CD4-positive, alpha-beta T cell (primary cell): ENCODE results near the gene ASTN2. TPM values are rescaled to one million over a fixed set of nuclear protein-coding genes. Genes with fewer than 3 reads are reported as not detected.

ENCODE experiments used
- ATAC-seq: fragments of 200-7000 bp; cut with Tn5 transposase; one replicate; pipeline ENCODE4 v1.10.0; 2022; ENCODE audit warnings: mild to moderate bottlenecking; ENCODE audit not compliant: poor library complexity
- CTCF ChIA-PET: fragments of 350-600 bp; sonication (Branson Sonifier 250); formaldehyde crosslinking; loops from one replicate; lab custom pipeline; 2021; ENCODE audit warnings: antibody characterized with exemption, inconsistent platforms; lab: Charles Lee
- POLR2A ChIA-PET: fragments of 350-600 bp; sonication (Branson Sonifier 250); formaldehyde crosslinking; loops from one replicate; lab custom pipeline; 2021; ENCODE audit warnings: antibody characterized with exemption, inconsistent platforms; lab: Charles Lee
- DNase-seq, 14 experiments: peaks; one replicate each; pipeline ENCODE4 v3.0.0-alpha.2; 2013 to 2020; ENCODE audit warnings: mixed read lengths in 2 of 14
- H3K27ac ChIP-seq, 2 donors: one replicate each; pipeline versions ENCODE4 v1.5.1 to v1.7.0; 2013; ENCODE audit warnings: low read length in 2 of 2, low read depth in 1 of 2, mild to moderate bottlenecking in 1 of 2
- H3K27me3 ChIP-seq, 2 experiments: 1 replicate in 1 of 2; 2 replicates in 1 of 2; pipeline versions ENCODE4 v1.6.1 to v1.7.0; 2013; ENCODE audit warnings: low read length in 2 of 2, control low read depth in 1 of 2, mild to moderate bottlenecking in 1 of 2, moderate library complexity in 1 of 2; ENCODE audit not compliant: insufficient read depth in 2 of 2, control insufficient read depth in 1 of 2
- H3K36me3 ChIP-seq: one replicate; pipeline ENCODE4 v1.6.1; 2013; ENCODE audit warnings: low read length, control low read depth; ENCODE audit not compliant: insufficient read depth
- H3K4me1 ChIP-seq: one replicate; pipeline ENCODE4 v1.6.1; 2013; ENCODE audit warnings: low read length, control low read depth; ENCODE audit not compliant: insufficient read depth
- H3K4me3 ChIP-seq: one replicate; pipeline ENCODE4 v1.5.1; 2013; ENCODE audit warnings: mild to moderate bottlenecking, low read length, moderate library complexity
- H3K9me3 ChIP-seq, 2 experiments: 1 replicate in 1 of 2; 2 replicates in 1 of 2; pipeline versions ENCODE4 v1.6.1 to v1.7.0; 2013; ENCODE audit warnings: low read length in 2 of 2, mild to moderate bottlenecking in 2 of 2, control low read depth in 1 of 2, moderate library complexity in 1 of 2; ENCODE audit not compliant: control insufficient read depth in 1 of 2, insufficient read depth in 1 of 2
- H3K27ac Mint-ChIP-seq: one replicate; pipeline ENCODE4 v1.8.0; 2020; ENCODE audit warnings: mixed read lengths
- H3K27me3 Mint-ChIP-seq: one replicate; pipeline ENCODE4 v1.8.0; 2021; ENCODE audit warnings: mixed read lengths
- H3K36me3 Mint-ChIP-seq: one replicate; pipeline ENCODE4 v1.8.0; 2021; ENCODE audit warnings: low read depth, mixed read lengths
- H3K4me1 Mint-ChIP-seq: one replicate; pipeline ENCODE4 v1.8.0; 2021; ENCODE audit warnings: low read depth, mixed read lengths
- H3K4me3 Mint-ChIP-seq: one replicate; pipeline ENCODE4 v1.8.0; 2020; ENCODE audit warnings: mild to moderate bottlenecking, mixed read lengths
- H3K9me3 Mint-ChIP-seq: one replicate; pipeline ENCODE4 v1.8.0; 2020; ENCODE audit warnings: mixed read lengths
- intact Hi-C, 2 experiments: fragments of 100-400 bp; cut with DNase I in 1 of 2; cut with micrococcal nuclease in 1 of 2; formaldehyde crosslinking; loops; one replicate each; pipeline versions ENCODE4 v1.15.1 to v1.9.0; 2023 to 2025; cut with DNase I, micrococcal nuclease
- total RNA-seq, 174 experiments: library from RNA in 2 of 174; stranded (reverse) in 2 of 174; gene quantifications; one replicate each; pipeline ENCODE4 v1.2.3 and lab custom pipeline; 2021 to 2026
- TF ChIP-seq, protein P1 (sequence below): fragments of 200-600 bp; IDR thresholded peaks from one replicate; pipeline ENCODE4 v1.8.0; 2022; ENCODE audit warnings: antibody characterized with exemption, mild to moderate bottlenecking

Gene ASTN2
- total RNA-seq, 2 experiments from 2014 or later: 2.3 to 2.4 TPM

DNA sequence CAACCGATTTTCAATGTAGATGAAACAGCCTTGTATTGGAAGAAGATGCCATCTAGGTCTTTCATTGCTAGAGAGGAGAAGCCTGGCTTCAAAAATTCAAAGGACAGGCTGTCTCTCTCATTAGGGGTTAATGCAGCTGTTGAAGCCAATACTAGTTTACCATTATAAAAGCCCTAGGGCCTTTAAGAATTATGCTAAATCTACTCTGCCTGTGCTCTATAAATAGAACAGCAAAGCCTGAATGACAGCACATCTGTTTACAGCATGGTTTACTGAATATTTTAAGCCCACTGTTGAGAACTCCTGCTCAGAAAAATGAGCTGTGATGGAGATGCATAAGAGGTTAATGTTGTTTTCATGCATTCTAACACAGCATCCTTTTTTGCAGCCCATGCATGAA lies 539.3 kb downstream of the ASTN2 start:
- POLR2A ChIA-PET: no interaction called here
- no peak overlapping the region for H3K4me3 Mint-ChIP-seq

DNA sequence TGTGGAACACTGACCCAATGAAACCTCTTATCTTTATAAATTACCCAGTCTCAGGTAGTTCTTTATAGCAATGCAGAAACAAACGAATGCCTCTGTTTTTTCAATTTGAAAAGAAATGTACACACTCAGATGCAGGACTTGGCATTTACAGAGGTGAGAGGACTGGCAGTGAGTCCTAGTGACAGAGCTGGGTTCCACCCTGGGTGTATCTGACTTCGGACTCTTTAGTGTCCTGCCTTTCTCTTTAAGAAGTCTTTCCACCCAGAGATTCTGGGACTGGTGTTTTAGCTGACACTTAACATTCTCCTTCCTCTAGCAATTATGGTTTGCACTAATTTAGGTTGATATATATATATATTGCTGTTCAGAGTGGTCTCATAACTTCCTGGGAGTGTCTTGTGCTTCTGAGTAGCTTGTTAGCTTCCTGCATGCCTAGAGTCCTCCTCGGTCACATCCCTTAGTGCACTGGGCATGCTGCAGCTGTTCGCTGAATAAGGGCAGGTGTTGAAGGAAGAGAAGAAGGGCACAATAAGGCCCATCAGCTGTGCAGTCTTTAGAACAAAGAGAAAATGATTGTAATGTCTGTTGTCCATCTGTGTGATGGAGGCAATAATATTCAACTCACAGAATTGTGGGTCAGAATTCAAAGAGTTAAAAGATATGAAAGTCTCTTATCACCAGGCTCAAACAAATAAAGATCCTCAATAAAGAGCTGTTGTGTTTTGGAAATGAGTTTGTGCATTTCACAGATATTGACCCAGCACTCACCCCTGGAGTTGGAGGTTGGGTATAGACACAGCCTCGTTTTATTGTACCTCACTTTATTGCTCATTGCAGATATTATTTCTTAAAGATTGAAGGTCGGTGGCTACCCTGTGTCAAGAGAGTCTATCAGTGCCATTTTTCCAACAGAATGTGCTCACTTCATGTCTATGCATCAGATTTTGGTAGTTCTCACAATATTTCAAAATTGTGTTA lies 540.6 kb downstream of the ASTN2 start:
- Histone ChIP-seq H3K4me1 (no peaks in the 10 kb centered on the region), H3K27ac (no peak overlapping the region), H3K27me3 (no peaks in the 10 kb centered on the region), H3K36me3 (no peaks in the 10 kb centered on the region), H3K4me3 (no peak overlapping the region), H3K9me3 (peaks cover 4 to 17% of the 10 kb centered on the region in 2 experiments)
- no peak for DNase-seq
- Mint-ChIP-seq H3K4me1 (no peaks in the 10 kb centered on the region), H3K27me3 (no peaks in the 10 kb centered on the region), H3K36me3 (no peaks in the 10 kb centered on the region), H3K4me3 (no peak overlapping the region), H3K9me3 (peaks cover 10% of the 10 kb centered on the region), H3K27ac (no peak overlapping the region)
- ChIA-PET CTCF (no interaction called here), POLR2A (no interaction called here)
- TF ChIP-seq, protein P1, sequence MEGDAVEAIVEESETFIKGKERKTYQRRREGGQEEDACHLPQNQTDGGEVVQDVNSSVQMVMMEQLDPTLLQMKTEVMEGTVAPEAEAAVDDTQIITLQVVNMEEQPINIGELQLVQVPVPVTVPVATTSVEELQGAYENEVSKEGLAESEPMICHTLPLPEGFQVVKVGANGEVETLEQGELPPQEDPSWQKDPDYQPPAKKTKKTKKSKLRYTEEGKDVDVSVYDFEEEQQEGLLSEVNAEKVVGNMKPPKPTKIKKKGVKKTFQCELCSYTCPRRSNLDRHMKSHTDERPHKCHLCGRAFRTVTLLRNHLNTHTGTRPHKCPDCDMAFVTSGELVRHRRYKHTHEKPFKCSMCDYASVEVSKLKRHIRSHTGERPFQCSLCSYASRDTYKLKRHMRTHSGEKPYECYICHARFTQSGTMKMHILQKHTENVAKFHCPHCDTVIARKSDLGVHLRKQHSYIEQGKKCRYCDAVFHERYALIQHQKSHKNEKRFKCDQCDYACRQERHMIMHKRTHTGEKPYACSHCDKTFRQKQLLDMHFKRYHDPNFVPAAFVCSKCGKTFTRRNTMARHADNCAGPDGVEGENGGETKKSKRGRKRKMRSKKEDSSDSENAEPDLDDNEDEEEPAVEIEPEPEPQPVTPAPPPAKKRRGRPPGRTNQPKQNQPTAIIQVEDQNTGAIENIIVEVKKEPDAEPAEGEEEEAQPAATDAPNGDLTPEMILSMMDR: no peak
- intact Hi-C loops: no loop called here
- ATAC-seq: no peak

More for the DNA sequence above, 539.3 kb downstream of the ASTN2 start:
- H3K9me3 Mint-ChIP-seq: peaks cover 10% of the 10 kb centered on the region
- Histone ChIP-seq H3K4me1 (no peaks in the 10 kb centered on the region), H3K4me3 (no peak overlapping the region), H3K27ac (no peak overlapping the region), H3K36me3 (no peaks in the 10 kb centered on the region), H3K27me3 (no peaks in the 10 kb centered on the region), H3K9me3 (peaks cover 4 to 17% of the 10 kb centered on the region in 2 experiments)
- no peak overlapping the region for H3K27ac Mint-ChIP-seq
- no peak for ATAC-seq
- CTCF ChIA-PET: no interaction called here
- H3K4me1 Mint-ChIP-seq: no peaks in the 10 kb centered on the region
- TF ChIP-seq, protein P1: no peak
- H3K36me3 Mint-ChIP-seq: no peaks in the 10 kb centered on the region
- intact Hi-C loops: no loop called here
- DNase-seq: no peak
- no peaks in the 10 kb centered on the region for H3K27me3 Mint-ChIP-seq

DNA sequence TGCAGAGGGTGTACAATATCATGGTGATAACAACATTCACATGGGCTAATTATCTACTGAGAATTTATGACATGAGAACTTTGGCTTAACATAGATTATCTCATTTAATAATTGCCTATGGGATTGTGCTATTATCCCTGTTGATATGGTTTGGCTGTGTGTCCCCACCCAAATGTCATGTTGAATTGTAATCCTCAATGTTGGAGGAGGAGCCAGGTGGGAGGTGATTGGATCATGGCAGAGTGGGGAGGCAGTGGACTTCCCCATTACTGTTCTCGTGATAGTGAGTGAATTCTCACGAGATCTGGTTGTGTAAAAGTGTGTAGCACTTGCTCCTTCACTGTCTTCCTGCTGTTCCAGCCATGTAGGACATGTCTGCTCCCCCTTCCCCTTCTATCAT lies 541.4 kb downstream of the ASTN2 start:
- Histone ChIP-seq H3K27me3 (no peaks in the 10 kb centered on the region), H3K27ac (no peak overlapping the region), H3K36me3 (no peaks in the 10 kb centered on the region), H3K4me3 (no peak overlapping the region), H3K9me3 (peaks cover 0 to 17% of the 10 kb centered on the region in 2 experiments), H3K4me1 (no peaks in the 10 kb centered on the region)
- no peak for DNase-seq
- intact Hi-C loops: no loop called here
- ATAC-seq: no peak
- Mint-ChIP-seq H3K4me3 (no peak overlapping the region), H3K36me3 (no peaks in the 10 kb centered on the region), H3K4me1 (no peaks in the 10 kb centered on the region), H3K27ac (no peak overlapping the region), H3K27me3 (no peaks in the 10 kb centered on the region), H3K9me3 (peaks cover 10% of the 10 kb centered on the region)
- ChIA-PET POLR2A (no interaction called here), CTCF (no interaction called here)
- TF ChIP-seq, protein P1: no peak
